GM19193 (cell line): ENCODE data around the gene PRPS1.
A peak's percentile ranks its signal among the peaks of the same experiment; 100 is the strongest.

Experiments used
- POLR2A ChIP-seq: IDR thresholded peaks from 4 replicates; pipeline ENCODE4 v1.6.1; 2011; ENCODE audit not compliant: insufficient read depth, insufficient read length; ENCODE audit errors: extremely low read depth

The PRPS1 gene

DNA sequence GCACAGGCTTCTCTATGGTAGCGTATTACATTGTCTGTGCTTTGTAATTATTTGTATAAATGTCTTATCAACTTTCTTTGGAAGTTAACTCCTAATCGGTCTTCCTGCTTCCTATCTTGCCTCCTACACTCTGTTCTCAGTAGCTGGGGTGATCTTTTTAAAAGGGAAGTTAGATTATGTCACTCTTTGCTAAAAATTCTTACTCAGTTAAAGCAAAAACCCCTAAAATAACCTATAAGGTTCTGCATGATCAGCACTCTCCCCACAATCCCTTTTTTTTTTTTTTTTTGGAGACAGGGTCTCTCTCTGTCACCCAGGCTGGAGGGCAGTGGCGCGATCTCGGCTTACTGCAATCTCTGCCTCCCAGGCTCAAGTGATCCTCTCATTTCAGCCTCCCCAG is 2.6 kb upstream of the PRPS1 start:
- TF ChIP-seq POLR2A = no peak

DNA sequence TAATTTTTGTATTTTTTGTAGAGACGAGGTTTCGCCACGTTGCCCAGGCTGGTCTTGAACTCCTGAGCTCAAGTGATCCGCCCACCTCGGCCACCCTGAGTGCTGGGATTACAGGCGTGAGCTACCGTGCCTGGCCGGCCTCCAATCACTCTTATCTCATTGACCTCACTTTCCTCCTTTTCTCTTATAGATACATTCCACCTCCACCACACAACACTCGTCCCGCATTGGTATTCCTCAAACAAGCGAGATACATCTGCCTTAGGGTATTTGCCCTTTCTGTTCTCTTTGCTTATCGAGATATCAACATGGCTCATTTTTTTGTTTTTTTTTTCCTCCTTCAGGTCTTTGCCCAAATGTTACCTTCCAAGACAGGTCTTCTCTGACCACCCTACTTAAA is 1.8 kb upstream of the PRPS1 start:
- no peak for TF ChIP-seq POLR2A

DNA sequence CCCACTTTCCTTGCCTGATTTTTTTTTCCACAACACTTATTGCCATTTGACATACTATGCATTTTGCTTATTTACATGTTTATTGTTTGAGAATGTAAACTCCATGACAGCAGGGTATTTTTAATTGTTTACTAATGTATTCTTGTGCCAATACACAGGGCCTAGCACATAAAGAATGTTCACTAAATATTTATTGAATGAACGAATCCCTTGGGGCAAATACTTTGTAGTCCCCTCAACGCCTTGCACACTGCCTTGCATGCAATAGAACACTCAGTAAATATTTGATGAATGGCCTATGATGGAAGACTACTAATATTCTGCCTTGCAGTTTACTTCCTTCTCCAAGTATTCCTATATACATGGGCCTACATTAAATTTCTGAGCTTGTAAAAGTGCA is 1.4 kb upstream of the PRPS1 start:
- TF ChIP-seq POLR2A = no peak

DNA sequence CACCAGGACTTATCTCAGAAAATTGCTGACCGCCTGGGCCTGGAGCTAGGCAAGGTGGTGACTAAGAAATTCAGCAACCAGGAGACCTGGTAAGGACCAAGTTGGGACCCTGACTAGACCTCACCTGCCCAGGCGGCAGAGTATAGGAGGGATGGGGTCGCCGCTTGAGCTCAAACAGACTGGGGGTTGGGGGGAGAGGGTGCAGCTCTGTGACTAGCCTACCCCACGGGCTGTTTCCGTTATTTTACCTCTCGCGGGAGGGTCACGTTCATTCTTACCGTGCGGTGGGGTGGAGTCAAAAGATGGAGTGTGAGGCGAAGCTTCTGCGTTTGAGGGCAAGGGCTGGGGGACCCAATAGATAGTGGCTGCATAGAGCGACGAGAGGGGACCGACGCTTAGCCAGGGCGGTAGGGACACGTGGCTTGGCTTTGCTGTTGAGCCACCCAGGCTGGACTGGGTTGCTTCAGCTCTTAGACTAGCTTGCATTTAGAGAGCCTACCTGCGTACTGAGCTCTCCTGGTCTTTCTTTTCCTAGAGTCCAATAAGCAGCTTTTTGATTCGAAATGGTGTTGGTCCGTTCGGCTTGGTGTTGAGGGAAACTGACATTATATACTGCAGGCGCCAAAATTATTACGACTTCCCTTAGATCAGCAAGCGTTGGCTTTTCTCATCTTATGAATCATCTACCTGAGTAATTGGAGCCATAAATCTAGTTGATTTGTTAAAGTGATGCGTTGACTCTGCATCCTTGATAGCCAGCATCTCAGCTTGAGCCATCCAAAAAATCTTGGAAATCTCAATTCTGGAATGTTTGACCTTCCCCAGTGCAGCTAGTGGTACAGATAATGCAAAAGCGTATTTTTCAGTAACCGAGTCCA is 591 bp downstream of the PRPS1 start:
- TF ChIP-seq POLR2A = peak; percentile 56

DNA sequence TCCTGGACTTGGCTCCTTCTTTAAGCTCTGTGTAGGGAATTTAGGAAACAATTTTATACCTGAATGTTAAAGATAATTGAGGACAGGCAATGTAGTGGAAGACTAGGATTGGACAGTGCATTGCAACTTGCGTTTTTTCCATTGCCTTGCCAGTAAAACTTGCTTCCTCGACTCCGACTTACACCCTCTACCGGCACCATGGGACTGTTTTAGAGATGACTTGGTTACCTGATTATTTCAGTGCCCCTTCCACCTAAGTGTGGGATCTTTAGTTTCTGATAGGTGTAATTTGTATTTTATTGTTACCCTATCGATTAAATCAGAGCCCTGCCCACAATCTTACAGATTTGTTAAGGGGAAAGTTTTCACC is 1.2 kb downstream of the PRPS1 start:
- TF ChIP-seq POLR2A = no peak

DNA sequence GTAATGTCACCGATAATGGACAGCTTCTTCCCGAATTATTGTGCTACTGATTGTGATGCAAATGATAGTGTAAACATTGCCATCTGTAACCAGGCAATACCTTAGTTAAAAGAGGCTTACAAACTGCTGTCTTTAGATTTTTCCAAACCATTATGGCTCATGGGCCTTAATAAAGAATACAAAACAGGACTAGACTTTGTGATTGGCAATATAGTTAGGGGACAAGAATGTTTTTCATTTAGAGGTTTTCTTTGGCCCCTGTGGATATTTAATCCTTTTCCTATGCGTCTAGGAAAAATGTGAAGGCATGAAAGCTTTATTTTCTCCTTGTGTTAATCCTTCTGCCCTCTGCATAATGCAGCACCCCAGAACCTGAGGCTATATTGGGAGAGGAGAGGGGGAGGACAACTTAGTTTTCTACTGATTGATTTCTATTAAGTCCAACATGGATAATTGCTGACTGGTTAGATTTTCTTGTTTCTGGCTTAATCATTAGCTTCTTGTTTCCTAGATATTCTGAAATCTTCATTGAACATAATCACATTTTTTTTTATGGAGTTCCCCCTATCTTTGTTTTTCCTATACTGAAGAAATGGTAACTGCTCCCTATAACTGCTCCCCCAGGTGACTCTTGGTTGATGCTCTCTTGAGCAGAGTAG is 1.9 kb downstream of the PRPS1 start:
- TF ChIP-seq POLR2A = no peak

DNA sequence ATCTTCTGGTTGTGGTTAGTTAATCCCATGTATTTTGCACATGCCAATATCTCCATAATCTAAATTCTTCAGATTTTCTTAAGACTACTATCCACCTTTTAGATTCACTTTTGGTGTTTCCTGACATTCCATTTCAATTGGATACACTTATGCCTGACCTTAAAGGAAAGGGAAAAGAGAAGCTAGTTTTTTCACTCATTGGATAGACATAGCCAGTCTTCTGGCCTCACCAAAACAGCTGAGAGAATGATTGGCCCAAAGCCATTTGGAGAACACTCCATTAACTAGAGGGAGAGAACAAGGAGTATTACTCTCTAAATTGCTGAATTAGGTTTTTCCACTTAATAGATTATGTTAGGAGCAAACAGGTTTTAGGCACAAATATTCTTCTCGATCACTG is 4.0 kb downstream of the PRPS1 start:
- no peak for TF ChIP-seq POLR2A

DNA sequence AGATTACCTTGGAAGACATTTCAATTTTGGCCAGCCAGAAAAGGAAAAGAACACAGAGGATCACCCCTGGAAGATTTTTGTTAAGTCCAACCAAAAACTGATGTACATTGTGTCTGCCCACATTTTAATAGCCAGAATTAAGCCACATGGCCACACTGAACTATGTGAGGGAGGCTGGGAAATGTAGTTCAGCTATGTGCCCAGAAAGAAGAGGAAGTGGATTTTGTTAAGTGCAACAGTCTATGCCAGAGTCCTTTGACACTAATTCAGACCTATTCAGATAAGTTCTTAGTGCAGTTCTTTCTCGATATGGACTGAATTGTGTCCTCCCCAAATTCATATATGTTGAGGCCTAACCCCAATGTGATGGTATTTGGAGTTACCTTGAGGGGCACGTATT is 18.4 kb downstream of the PRPS1 start:
- TF ChIP-seq POLR2A = no peak

DNA sequence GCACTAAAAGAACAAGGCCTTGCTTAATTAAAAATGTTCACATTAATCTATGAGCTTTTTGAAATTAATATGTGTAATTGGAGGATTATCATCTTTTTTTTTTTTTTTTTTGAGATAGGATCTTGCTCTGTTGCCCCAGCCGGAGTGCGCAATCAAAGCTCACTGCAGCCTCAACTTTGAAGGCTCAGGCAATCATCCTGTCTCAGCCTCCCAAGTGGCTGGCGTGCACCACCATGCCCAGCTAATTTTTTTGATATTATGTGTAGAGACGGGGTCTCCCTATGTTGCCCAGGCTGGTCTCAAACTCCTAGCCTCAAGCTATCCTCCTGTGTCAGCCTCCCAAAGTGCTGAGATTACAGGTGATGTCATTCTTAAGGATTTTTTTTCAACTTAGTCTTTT is 20.0 kb downstream of the PRPS1 start:
- TF ChIP-seq POLR2A = no peak

DNA sequence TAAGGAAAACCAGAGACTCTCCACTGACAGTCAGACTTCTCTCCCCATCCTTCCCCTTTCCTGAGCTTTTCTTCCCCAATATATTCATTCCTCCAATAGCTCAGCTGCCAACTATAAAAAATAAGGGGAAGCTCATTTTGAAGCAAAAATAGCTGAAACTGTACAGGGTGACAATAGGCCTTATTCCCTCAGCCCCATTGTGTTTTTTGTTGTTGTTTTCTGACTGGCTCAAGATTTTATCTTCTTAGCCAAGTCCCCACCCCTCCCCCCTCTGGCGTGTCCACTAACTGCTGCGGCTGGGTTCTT is 26.2 kb downstream of the PRPS1 start:
- no peak for TF ChIP-seq POLR2A

DNA sequence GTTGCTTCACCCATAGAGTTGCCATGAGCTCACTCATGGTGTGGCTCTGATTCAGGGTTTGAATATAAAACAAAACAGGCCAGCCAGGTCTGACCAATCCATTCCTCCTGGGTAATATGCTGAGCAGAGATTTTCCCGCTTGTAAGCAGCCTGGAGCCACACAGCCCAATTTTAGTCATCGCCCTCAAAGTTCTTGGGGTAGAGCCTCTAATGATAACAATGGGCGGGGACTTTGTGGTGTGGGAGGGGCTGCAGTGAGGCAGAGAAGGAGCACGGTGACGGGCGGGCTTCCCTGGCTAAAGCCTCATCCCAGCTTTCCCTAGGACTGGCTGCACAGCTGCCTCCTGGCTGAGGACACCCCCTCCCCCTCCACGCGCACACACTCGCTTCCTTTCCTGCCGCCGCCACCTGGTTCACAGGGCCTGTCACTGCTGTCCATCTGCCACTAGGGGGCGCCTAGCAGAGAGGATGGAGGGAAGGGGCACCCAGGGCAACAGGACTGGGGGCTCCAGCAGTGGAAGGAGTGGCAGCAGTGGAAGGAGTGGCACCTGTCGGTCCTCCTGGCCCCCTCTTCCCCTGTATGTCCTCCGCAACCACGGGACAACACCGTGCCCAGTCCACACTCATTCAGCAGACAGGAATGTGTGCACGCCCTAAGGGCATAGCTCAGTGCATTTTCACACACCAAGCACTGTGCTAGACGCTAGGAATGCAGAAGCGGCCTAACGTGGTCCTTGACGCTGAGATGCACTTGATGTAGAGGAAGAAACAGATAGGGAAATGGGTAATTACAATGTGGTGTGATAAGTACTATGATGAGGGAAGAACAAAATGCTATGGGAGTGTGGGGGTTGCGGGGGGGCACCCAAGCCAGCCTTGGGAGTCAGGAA is 26.8 kb downstream of the PRPS1 start:
- no peak for TF ChIP-seq POLR2A

DNA sequence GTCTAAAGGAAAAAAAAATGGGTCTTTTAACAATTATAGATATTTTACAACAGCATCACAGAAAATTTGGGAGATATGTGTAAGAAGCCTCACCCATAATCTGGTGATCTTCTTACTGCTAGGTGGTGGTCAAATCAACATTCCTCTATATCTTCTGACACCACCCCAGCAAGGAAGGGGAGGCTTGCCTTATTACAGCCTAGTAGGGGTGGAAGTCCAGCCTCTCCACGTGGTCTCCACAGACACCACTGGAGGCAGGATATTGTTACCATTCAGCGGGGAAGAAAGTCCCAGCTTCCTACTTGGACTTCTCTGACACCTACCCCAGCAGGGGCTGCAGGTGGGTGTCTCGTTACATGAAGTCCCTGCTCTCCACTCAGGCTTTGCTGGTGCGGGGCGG is 28.7 kb downstream of the PRPS1 start:
- TF ChIP-seq POLR2A = no peak

DNA sequence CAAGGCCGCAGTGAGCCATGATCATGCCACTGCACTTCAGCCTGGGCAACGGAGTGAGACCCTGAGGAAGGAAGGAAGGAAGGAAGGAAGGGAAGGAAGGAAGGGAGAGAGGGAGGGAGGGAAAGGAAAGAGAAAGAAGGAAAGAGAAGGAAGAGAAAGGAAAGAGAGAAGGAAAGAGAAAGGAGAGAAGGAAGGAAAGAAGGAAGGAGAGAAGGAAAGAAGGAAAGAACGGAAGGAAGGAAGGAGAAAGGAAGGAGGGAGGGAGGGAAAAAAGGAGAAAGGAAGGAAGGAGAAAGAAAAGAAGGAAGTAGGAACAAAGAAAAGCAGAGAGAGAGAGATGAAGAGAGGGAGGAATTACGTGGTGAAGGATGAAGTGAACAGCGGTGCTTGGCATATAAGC is 30.4 kb downstream of the PRPS1 start:
- TF ChIP-seq POLR2A = no peak

DNA sequence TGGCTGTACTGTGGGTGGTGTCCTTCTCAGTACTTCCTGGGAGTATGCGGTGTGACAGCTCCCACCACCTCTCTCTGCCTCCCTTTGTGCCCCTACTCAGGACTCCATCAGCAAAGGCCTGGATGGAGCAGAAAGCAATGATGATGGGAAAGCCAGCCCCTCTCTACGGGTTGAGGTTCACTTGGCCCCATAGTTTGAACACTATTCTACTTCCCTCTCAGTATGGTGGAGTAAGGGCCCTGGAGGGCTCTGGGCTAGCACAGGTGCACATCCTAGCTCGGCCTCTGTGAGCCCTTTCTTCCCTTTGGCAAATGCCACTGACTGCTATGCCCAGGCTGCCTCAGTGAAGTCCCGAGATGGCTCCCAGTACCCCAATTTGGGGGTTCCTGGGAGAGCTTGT is 31.0 kb downstream of the PRPS1 start:
- no peak for TF ChIP-seq POLR2A

DNA sequence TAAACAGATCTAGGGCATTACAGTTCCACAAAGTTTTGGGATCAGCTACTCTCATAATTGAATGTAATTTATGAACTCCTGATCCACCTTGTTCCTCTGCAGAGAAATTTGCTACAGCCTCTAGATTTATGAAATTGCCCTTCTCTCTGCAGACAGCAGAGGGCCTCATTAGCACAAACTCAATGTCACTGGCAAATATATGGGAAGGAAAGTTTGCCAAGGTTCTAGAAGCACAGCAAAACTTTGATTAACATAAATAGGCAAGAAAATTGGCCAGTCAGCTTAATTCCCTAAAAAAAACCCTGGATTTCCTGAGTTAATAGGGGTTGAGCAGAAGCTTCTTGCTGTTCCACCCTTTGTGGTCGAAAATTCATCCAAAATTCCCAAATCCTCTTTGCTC is 31.5 kb downstream of the PRPS1 start:
- no peak for TF ChIP-seq POLR2A

DNA sequence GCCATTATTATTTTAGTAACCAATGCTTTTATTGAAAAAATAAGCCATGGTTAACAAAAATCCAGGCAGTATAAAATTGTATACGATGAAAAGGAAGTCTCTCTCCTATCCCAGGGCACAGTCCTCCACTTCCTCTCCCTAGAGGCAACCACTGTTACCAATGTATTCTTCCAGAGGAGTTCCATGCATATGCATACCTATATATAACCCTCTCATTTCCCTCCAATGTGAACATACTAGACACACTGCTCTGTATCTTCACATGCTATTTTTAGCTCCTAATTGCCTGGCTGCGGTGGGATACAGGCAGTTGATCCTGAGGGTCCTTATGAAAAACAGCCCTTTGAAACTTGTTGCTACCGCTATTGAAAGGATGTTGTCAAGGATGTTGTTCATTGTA is 33.8 kb downstream of the PRPS1 start:
- TF ChIP-seq POLR2A = no peak

DNA sequence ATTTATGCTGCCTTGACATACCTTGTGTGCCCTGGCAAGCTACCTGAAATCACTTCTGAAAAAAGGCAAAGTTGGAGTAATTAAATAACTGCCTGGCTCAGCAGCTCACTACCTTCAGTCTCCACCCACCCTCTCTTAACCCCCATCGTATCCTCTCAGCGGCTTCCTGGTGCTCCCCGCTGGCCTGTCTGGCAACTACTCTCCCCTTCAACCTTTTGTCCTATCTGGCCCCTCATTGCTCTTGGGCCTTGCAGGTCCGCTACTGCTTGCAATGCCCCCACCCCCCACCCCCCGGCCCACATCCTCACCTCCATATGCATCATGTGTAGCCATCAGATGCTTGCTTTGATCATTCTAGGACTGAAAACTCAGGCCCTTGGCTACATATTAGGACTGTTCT is 34.5 kb downstream of the PRPS1 start:
- TF ChIP-seq POLR2A = no peak

DNA sequence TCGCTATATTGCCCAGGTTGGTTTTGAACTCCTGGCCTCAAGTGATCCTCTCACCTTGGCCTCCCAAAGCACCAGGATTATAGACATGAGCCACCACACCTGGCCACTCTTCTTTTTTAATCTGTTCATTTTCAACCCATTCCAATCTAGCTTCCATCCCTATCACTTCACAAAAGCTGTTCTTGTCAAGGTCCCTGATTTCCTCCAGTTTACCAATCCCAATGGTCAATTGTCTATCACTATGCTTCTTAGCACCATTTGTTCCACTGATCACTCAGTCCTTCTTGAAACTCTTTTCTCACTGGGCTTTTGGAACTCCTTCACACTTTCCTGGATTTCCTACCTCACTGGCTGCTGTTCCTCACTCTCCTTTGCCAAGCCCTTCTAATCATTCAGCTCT is 38.6 kb downstream of the PRPS1 start:
- TF ChIP-seq POLR2A = no peak
